Measurements from ENCODE around the gene RPL7A. TPM values are rescaled to one million over a fixed set of nuclear protein-coding genes. Genes with fewer than 3 reads are reported as not detected.

The RPL7A gene
- total and polyA plus RNA-seq, 2 of the 13 experiments (the other 11 are each of a cell fraction or from before 2014, with no cell fraction given) = 2,401 to 2,938 TPM

- TF ChIP-seq KDM2A (CRISPR knock-in tag; IDR thresholded peaks at IDR 0.05; ENCODE audit: borderline replicate concordance, low read depth) = peak; percentile 91
- 0 out of 2 replicates have a peak, but pooled peaks have one; percentile 24 for TF ChIP-seq SALL1 (CRISPR knock-in tag; IDR thresholded peaks at IDR 0.05)
- TF ChIP-seq POLR2A (IDR thresholded peaks at IDR 0.05; ENCODE audit: insufficient read depth in 1 of 2, low read depth in 2 of 2, low read length in 2 of 2) = 0 out of 4 replicates have a peak, but pooled peaks of 1 of the 2 experiments have one; percentile 25
These were observed 18.5 kb upstream of the RPL7A start (continued) for GRCh38 chr9:133329306-133330156.

- Histone ChIP-seq H3K79me2 (ENCODE audit: insufficient read depth, low read length) (peaks cover 26% of the 10 kb centered on the region), H3K9me3 (ENCODE audit: low read length) (no peaks in the 10 kb centered on the region), H3K4me3 (replicated peaks in 1 of 3; ENCODE audit: insufficient read depth in 1 of 3, low read depth in 2 of 3, low read length in 3 of 3) (no peak overlapping the region), H3K4me2 (ENCODE audit: low read depth, low read length) (no peak overlapping the region), H4K20me1 (ENCODE audit: insufficient read depth, low read length) (0 out of 2 replicates have a peak, but pooled peaks cover 7% of the 10 kb centered on the region), H3K4me1 (ENCODE audit: insufficient read depth, low read length) (peaks cover 14% of the 10 kb centered on the region), H3K27me3 (ENCODE audit: control insufficient read depth in 1 of 2, insufficient read depth in 2 of 2, low read length in 2 of 2) (no peaks in the 10 kb centered on the region; a peak in 1 of 5 replicates), H3K9ac (ENCODE audit: insufficient read depth, low read depth, low read length) (no peak overlapping the region), H3K27ac (ENCODE audit: extremely low read length, insufficient read depth, low read length) (no peak overlapping the region), H2AFZ (ENCODE audit: low read length) (no peak overlapping the region), H3K36me3 (replicated peaks in 1 of 2; ENCODE audit: control insufficient read depth in 1 of 2, insufficient read depth in 2 of 2, low read length in 2 of 2) (peaks cover 18 to 41% of the 10 kb centered on the region in 2 experiments; a peak in 4 of 5 replicates)
- ChIA-PET CTCF (ENCODE audit: low intra/inter-chr PET ratio, low total read pairs) (no interaction called here), POLR2A (interaction anchor here (1.0 kb wide), 1 partner anchor 11 kb away, joined by 3 read pairs; no protein-coding TSS in a partner anchor)
- in situ Hi-C loops (cut with HindIII; ENCODE audit: extremely low pct_ligation_motif_present, low pct_unique_long_range_greater_than_20kb) (loop anchor here (5.0 kb wide), 1 partner anchor 144 kb away; no protein-coding TSS in a partner anchor), intact Hi-C loops (cut with micrococcal nuclease; ENCODE audit: unreplicated experiment) (no loop called here)
- FAIRE-seq (no peak), DNase-seq (ENCODE audit: low spot score) (no peak), ATAC-seq (no peak)
- WGBS (ENCODE audit: low lambda C conversion rate) = 94% methylated on average over 19 of the region's 19 CpGs
- BruUV-seq (replicated peaks) = no TSS peak
- TF ChIP-seq ZNF644 (CRISPR knock-in tag; IDR thresholded peaks at IDR 0.05; ENCODE audit: low read depth) = no peak
- no peak for TF ChIP-seq NFE2L2 (IDR thresholded peaks at IDR 0.05; ENCODE audit: low read length)
- no peak for TF ChIP-seq TFDP2 (CRISPR knock-in tag; IDR thresholded peaks at IDR 0.05)
- no peak for TF ChIP-seq ZNF780A (CRISPR knock-in tag; IDR thresholded peaks at IDR 0.05)
- no peak for TF ChIP-seq SNAI1 (CRISPR knock-in tag; IDR thresholded peaks at IDR 0.05; ENCODE audit: borderline replicate concordance)
- TF ChIP-seq ZFP62 (CRISPR knock-in tag; IDR thresholded peaks at IDR 0.05) = no peak
- TF ChIP-seq ZNF775 (CRISPR knock-in tag; IDR thresholded peaks at IDR 0.05; ENCODE audit: borderline replicate concordance) = no peak
- no peak for TF ChIP-seq ZNF800 (CRISPR knock-in tag; IDR thresholded peaks at IDR 0.05)
- TF ChIP-seq SNAPC4 (CRISPR knock-in tag; IDR thresholded peaks at IDR 0.05) = no peak
- TF ChIP-seq NR3C1 (CRISPR knock-in tag; IDR thresholded peaks at IDR 0.05) = no peak
- no peak for TF ChIP-seq SIN3B (IDR thresholded peaks at IDR 0.05; ENCODE audit: low read length)
- no peak for TF ChIP-seq ARID2 (CRISPR knock-in tag; IDR thresholded peaks at IDR 0.05; ENCODE audit: borderline replicate concordance)
These were observed 16.8 kb upstream of the RPL7A start for GRCh38 chr9:133331221-133331620.

Data from HepG2 (cell line).